Body of pancreas (tissue), 4 donors: Measurements from ENCODE around the gene PRR19. TPM values are rescaled to one million over a fixed set of nuclear protein-coding genes. Genes with fewer than 3 reads are reported as not detected.

Source experiments
- ATAC-seq: fragments of 150-250 bp; one replicate; pipeline ENCODE4 v1.9.1; 2016
- DNase-seq, 4 donors: peaks; one replicate each; pipeline ENCODE4 v3.0.0-alpha.2; 2019
- H3K27ac ChIP-seq, 4 donors: fragments of 200-600 bp; sonication (generic); 1 replicate in 3 of 4; 2 replicates in 1 of 4; pipeline versions ENCODE4 v1.5.1 to v1.6.1; 2016 to 2019; ENCODE audit warnings: mild to moderate bottlenecking in 1 of 4, mixed read lengths in 1 of 4, moderate library complexity in 1 of 4
- H3K27me3 ChIP-seq, 2 donors: fragments of 200-600 bp; sonication (generic); one replicate each; pipeline ENCODE4 v1.6.0; 2016; ENCODE audit warnings: mild to moderate bottlenecking in 1 of 2
- H3K36me3 ChIP-seq, 2 donors: fragments of 200-600 bp; sonication (generic); replicated peaks in 1 of 2; 2 replicates each; pipeline ENCODE4 v1.5.1; 2016; ENCODE audit warnings: low read depth in 2 of 2; ENCODE audit not compliant: insufficient read depth in 1 of 2
- H3K4me1 ChIP-seq: fragments of 200-600 bp; sonication (generic); one replicate; pipeline ENCODE4 v1.6.0; 2016
- H3K4me3 ChIP-seq, 2 donors: fragments of 200-600 bp; sonication (generic); 1 replicate in 1 of 2; 2 replicates in 1 of 2; pipeline ENCODE4 v1.5.1; 2016 to 2019
- H3K9me3 ChIP-seq, 3 donors: fragments of 200-600 bp; sonication (generic); 1 replicate in 2 of 3; 2 replicates in 1 of 3; pipeline ENCODE4 v1.5.1; 2016
- POLR2A ChIP-seq, 3 donors: fragments of 450-650 bp; IDR thresholded peaks; one replicate each; pipeline ENCODE4 v1.6.1; 2016; ENCODE audit warnings: antibody characterized with exemption in 3 of 3, mild to moderate bottlenecking in 2 of 3
- WGBS, 2 donors: methylation state at CpG; one replicate each; pipeline ENCODE4 v1.1.5; 2017; 5-methylcytosine and 5-hydroxymethylcytosine counted together
- intact Hi-C: fragments of 100-400 bp; cut with DNase I; formaldehyde crosslinking; loops from one replicate; pipeline ENCODE4 v1.15.1; 2023
- total RNA-seq, 2 donors: library from RNA; depleted of rRNA; stranded (reverse); fragments of >200 nt; gene quantifications; one replicate each; pipeline ENCODE4 v1.1.0, GENCODE V29; 2016
- TF ChIP-seq, protein P1 (sequence below), 7 experiments: fragments of 450-650 bp in 4 of 7; fragments of 200-600 bp in 3 of 7; sonication (generic) in 3 of 7; IDR thresholded peaks; one replicate each; pipeline ENCODE4 v1.5.1; 2016 to 2019; ENCODE audit warnings: antibody characterized with exemption in 7 of 7

Gene PRR19
- total RNA-seq, 2 donors from 2014 or later = 0.52 TPM; not detected in 1

DNA sequence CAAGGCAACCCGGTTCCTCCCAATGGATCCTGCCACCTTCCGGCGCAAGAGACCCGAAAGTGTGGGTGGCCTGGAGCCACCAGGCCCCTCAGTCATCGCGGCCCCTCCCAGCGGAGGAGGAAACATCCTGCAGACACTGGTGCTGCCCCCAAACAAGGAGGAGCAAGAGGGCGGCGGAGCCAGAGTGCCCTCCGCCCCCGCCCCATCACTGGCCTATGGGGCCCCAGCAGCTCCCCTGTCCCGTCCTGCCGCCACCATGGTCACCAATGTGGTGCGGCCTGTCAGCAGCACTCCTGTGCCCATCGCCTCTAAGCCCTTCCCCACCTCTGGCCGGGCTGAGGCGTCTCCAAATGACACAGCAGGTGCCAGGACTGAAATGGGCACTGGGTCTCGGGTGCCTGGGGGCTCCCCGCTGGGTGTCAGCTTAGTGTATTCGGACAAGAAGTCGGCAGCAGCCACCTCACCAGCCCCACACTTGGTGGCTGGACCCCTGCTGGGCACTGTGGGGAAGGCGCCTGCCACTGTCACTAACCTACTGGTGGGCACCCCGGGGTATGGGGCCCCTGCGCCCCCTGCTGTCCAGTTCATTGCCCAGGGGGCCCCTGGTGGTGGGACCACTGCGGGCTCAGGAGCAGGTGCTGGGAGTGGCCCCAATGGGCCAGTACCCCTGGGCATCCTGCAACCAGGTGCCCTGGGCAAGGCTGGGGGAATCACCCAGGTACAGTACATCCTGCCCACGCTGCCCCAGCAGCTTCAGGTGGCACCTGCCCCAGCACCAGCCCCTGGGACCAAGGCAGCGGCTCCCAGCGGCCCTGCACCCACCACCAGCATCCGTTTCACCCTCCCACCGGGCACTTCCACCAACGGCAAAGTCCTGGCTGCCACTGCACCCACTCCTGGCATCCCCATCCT is 11.2 kb upstream of the PRR19 start:
- Histone ChIP-seq H3K27ac (no peak overlapping the region), H3K9me3 (no peaks in the 10 kb centered on the region), H3K27me3 (no peaks in the 10 kb centered on the region), H3K4me1 (peaks cover 12% of the 10 kb centered on the region), H3K36me3 (peaks cover 17 to 30% of the 10 kb centered on the region in 2 donors), H3K4me3 (no peak overlapping the region)
- intact Hi-C loops = loop anchor here (5.0 kb wide), 1 partner anchor 43 kb away; no protein-coding TSS in a partner anchor
- DNase-seq (peak in 1 of 4 donors; percentile 23), ATAC-seq (no peak)
- 89 to 90% methylated on average over 15 to 20 of the region's 31 CpGs for WGBS, 2 donors
- no peak for TF ChIP-seq POLR2A (IDR thresholded peaks at IDR 0.05)
- TF ChIP-seq, protein P1, sequence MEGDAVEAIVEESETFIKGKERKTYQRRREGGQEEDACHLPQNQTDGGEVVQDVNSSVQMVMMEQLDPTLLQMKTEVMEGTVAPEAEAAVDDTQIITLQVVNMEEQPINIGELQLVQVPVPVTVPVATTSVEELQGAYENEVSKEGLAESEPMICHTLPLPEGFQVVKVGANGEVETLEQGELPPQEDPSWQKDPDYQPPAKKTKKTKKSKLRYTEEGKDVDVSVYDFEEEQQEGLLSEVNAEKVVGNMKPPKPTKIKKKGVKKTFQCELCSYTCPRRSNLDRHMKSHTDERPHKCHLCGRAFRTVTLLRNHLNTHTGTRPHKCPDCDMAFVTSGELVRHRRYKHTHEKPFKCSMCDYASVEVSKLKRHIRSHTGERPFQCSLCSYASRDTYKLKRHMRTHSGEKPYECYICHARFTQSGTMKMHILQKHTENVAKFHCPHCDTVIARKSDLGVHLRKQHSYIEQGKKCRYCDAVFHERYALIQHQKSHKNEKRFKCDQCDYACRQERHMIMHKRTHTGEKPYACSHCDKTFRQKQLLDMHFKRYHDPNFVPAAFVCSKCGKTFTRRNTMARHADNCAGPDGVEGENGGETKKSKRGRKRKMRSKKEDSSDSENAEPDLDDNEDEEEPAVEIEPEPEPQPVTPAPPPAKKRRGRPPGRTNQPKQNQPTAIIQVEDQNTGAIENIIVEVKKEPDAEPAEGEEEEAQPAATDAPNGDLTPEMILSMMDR (IDR thresholded peaks at IDR 0.05) = peak in 5 of 7 experiments; percentile 12 to 26 (median 21)

DNA sequence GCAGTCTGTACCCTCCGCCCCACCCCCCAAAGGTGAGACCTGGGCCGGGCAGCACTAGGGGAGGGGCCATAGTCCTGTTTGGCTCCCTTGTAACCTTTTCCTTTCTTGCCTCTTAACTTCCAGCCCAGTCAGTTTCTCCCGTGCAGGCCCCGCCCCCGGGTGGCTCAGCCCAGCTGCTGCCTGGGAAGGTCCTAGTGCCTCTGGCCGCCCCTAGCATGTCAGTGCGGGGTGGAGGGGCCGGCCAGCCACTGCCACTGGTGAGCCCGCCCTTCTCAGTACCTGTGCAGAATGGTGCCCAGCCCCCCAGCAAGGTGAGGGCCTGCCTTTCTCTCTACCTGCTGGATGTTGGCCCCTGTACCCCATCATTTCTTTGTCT is 10.5 kb upstream of the PRR19 start:
- DNase-seq = no peak
- H3K4me3 ChIP-seq = no peak overlapping the region
- peaks cover 17 to 30% of the 10 kb centered on the region in 2 donors for H3K36me3 ChIP-seq
- WGBS, 2 donors = 74 to 75% methylated on average over 9 of the region's 9 CpGs
- no peak for TF ChIP-seq POLR2A (IDR thresholded peaks at IDR 0.05)
- TF ChIP-seq, protein P1 (IDR thresholded peaks at IDR 0.05) = no peak
- no peak for ATAC-seq
- H3K9me3 ChIP-seq = no peaks in the 10 kb centered on the region
- H3K27me3 ChIP-seq = no peaks in the 10 kb centered on the region
- peaks cover 5% of the 10 kb centered on the region for H3K4me1 ChIP-seq
- intact Hi-C loops = loop anchor here (5.0 kb wide), 1 partner anchor 44 kb away; no protein-coding TSS in a partner anchor
- H3K27ac ChIP-seq = no peak overlapping the region

DNA sequence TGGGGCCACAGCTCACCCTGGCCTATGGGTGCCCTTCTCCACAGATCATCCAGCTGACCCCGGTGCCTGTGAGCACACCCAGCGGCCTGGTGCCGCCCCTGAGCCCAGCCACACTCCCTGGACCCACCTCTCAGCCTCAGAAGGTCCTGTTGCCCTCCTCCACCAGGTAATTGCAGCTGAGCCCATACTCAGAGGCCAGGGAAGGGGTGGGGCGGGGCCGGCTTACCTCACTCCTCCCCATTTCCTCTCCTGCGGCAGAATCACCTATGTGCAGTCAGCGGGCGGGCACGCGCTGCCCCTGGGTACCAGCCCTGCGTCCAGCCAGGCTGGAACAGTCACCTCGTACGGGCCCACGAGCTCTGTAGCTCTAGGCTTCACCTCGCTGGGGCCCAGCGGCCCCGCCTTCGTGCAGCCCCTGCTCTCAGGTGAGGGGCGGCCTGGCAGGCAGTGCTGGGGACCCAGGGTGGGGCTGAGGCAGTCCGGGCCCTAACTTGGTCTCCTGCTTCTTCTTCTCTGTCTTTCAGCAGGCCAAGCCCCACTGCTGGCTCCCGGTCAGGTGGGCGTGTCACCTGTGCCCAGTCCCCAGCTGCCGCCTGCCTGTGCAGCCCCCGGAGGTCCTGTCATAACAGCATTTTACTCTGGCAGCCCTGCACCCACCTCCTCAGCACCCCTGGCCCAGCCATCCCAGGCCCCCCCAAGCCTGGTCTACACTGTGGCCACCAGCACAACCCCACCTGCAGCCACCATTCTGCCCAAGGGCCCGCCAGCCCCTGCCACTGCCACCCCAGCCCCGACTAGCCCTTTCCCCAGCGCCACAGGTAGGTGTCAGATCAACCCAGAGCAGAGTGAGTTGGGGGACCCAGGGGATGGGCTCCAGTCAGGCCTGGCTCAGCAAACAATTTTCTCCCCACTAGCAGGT is 9.6 kb upstream of the PRR19 start:
- ATAC-seq = no peak
- 91 to 92% methylated on average over 11 to 27 of the region's 27 CpGs for WGBS, 2 donors
- no peak for TF ChIP-seq POLR2A (IDR thresholded peaks at IDR 0.05)
- TF ChIP-seq, protein P1 (IDR thresholded peaks at IDR 0.05) = no peak
- intact Hi-C loops = loop anchor here (5.0 kb wide), 1 partner anchor 45 kb away; no protein-coding TSS in a partner anchor
- no peaks in the 10 kb centered on the region for H3K9me3 ChIP-seq
- H3K4me3 ChIP-seq = no peak overlapping the region
- H3K27ac ChIP-seq = no peak overlapping the region
- no peaks in the 10 kb centered on the region for H3K4me1 ChIP-seq
- peak in 1 of 4 donors; percentile 12 for DNase-seq
- H3K27me3 ChIP-seq = no peaks in the 10 kb centered on the region
- H3K36me3 ChIP-seq = peaks cover 17 to 28% of the 10 kb centered on the region in 2 donors

DNA sequence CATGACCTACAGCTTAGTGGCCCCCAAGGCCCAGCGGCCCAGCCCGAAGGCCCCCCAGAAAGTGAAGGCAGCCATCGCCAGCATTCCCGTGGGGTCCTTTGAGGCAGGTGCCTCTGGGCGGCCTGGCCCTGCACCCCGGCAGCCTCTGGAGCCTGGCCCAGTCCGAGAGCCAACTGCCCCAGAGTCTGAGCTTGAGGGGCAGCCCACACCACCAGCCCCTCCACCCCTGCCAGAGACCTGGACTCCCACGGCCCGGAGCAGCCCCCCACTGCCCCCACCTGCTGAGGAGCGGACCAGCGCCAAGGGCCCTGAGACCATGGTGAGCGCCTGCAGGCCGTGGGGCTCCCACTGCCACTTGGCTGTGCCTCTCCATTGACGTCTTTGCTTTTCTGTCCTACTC is 9.0 kb upstream of the PRR19 start:
- Histone ChIP-seq H3K27ac (no peak overlapping the region), H3K4me3 (no peak overlapping the region), H3K27me3 (no peaks in the 10 kb centered on the region), H3K9me3 (no peaks in the 10 kb centered on the region), H3K4me1 (no peaks in the 10 kb centered on the region), H3K36me3 (peaks cover 17 to 24% of the 10 kb centered on the region in 2 donors)
- TF ChIP-seq POLR2A (IDR thresholded peaks at IDR 0.05) = no peak
- TF ChIP-seq, protein P1 (IDR thresholded peaks at IDR 0.05) = no peak
- DNase-seq (no peak), ATAC-seq (no peak)
- intact Hi-C loops = loop anchor here (5.0 kb wide), 1 partner anchor 46 kb away; no protein-coding TSS in a partner anchor
- 86 to 90% methylated on average over 7 to 10 of the region's 14 CpGs for WGBS, 2 donors
